Fibroblast of lung (primary cell): ENCODE results near the gene RNGTT. TPM values are rescaled to one million over a fixed set of nuclear protein-coding genes. Genes with fewer than 3 reads are reported as not detected.

Source experiments
- DNase-seq, 2 donors: peaks; one replicate each; pipeline versions ENCODE4 v3.0.0 to v3.0.0-alpha.2; 2010; ENCODE audit warnings: low read depth in 2 of 2
- H2AFZ ChIP-seq: 2 replicates; pipeline ENCODE4 v1.5.1; 2012; ENCODE audit warnings: low read length, control low read depth, inconsistent platforms
- H3K27ac ChIP-seq: 2 replicates; pipeline ENCODE4 v1.5.1; 2011; ENCODE audit warnings: low read length, control low read depth; ENCODE audit not compliant: insufficient read depth
- H3K27me3 ChIP-seq: 2 replicates; pipeline ENCODE4 v1.5.1; 2011; ENCODE audit warnings: mild to moderate bottlenecking, low read length; ENCODE audit not compliant: control insufficient read depth, insufficient read depth
- H3K36me3 ChIP-seq: 2 replicates; pipeline ENCODE4 v1.5.1; 2011; ENCODE audit warnings: low read length; ENCODE audit not compliant: control insufficient read depth, insufficient read depth
- H3K4me1 ChIP-seq: 2 replicates; pipeline ENCODE4 v1.5.1; 2011; ENCODE audit warnings: low read length; ENCODE audit not compliant: control insufficient read depth, insufficient read depth; ENCODE audit errors: extremely low read depth
- H3K4me2 ChIP-seq: 2 replicates; pipeline ENCODE4 v1.5.1; 2011; ENCODE audit warnings: low read length, control low read depth; ENCODE audit not compliant: insufficient read depth; ENCODE audit errors: extremely low read depth
- H3K4me3 ChIP-seq, 4 experiments: fragments of 200-600 bp in 1 of 4; sonication (generic) in 1 of 4; replicated peaks in 1 of 4; 2 replicates each; pipeline ENCODE4 v1.5.1; 2011 to 2016; ENCODE audit warnings: low read length in 4 of 4, low read depth in 3 of 4, mild to moderate bottlenecking in 3 of 4, control low read depth in 2 of 4, inconsistent platforms in 1 of 4, mixed read lengths in 1 of 4; ENCODE audit not compliant: insufficient read depth in 1 of 4; ENCODE audit errors: control extremely low read depth in 1 of 4
- H3K79me2 ChIP-seq: 2 replicates; pipeline ENCODE4 v1.5.1; 2012; ENCODE audit warnings: mild to moderate bottlenecking, low read length, inconsistent platforms; ENCODE audit not compliant: control insufficient read depth, insufficient read depth
- H3K9ac ChIP-seq: 2 replicates; pipeline ENCODE4 v1.5.1; 2011; ENCODE audit warnings: mild to moderate bottlenecking, low read length, control low read depth; ENCODE audit not compliant: insufficient read depth
- H3K9me3 ChIP-seq: 2 replicates; pipeline ENCODE4 v1.5.1; 2012; ENCODE audit warnings: low read depth, low read length; ENCODE audit not compliant: control insufficient read depth, insufficient read depth
- H4K20me1 ChIP-seq: 2 replicates; pipeline ENCODE4 v1.5.1; 2011; ENCODE audit warnings: low read length; ENCODE audit not compliant: control insufficient read depth, insufficient read depth; ENCODE audit errors: extremely low read depth
- CTCF ChIP-seq, 2 donors: IDR thresholded peaks in 1 of 2; conservative IDR thresholded peaks in 1 of 2; 1 replicate in 1 of 2; 2 replicates in 1 of 2; pipeline ENCODE4 v1.5.1; 2011 to 2012; ENCODE audit warnings: low read length in 2 of 2, control low read depth in 1 of 2, inconsistent platforms in 1 of 2, low read depth in 1 of 2, mild to moderate bottlenecking in 1 of 2
- EZH2 ChIP-seq: IDR thresholded peaks from 2 replicates; pipeline ENCODE4 v1.5.1; 2012; ENCODE audit warnings: low read length, control low read depth, mild to moderate bottlenecking; ENCODE audit errors: missing control alignments
- polyA plus RNA-seq, 2 donors: library from polyadenylated mRNA; depleted of rRNA in 1 of 2; stranded (reverse) in 1 of 2; unstranded in 1 of 2; fragments of >200 nt; gene quantifications; 2 replicates each; pipeline ENCODE4 v1.2.1, GENCODE V29; 2011 to 2012; ENCODE audit warnings: missing spikeins in 1 of 2
- total RNA-seq: library from RNA; depleted of rRNA; stranded (reverse); fragments of >200 nt; gene quantifications from 2 replicates; pipeline ENCODE4 v1.2.1, GENCODE V29; 2014

Gene RNGTT
- total and polyA plus RNA-seq, 2 donors (not counting 1 experiment from before 2014, with no cell fraction given), result 10.7 to 12.7 TPM

GRCh38 chr6:88662653-88663174 is 300.7 kb downstream of the RNGTT start:
- Histone ChIP-seq H3K9me3 (no peaks in the 10 kb centered on the region), H2AFZ (no peak overlapping the region), H3K4me3 (no peak overlapping the region), H3K4me2 (no peak overlapping the region), H3K9ac (no peak overlapping the region), H3K4me1 (no peaks in the 10 kb centered on the region), H4K20me1 (no peaks in the 10 kb centered on the region), H3K27ac (no peak overlapping the region), H3K27me3 (no peaks in the 10 kb centered on the region), H3K79me2 (no peaks in the 10 kb centered on the region), H3K36me3 (no peaks in the 10 kb centered on the region)
- no peak for TF ChIP-seq EZH2
- no peak for TF ChIP-seq CTCF (conservative IDR thresholded peaks at IDR 0.05 in 1 of 2, IDR thresholded peaks at IDR 0.05 in 1 of 2; ENCODE audit: low read depth in 1 of 2, low read length in 2 of 2)
- DNase-seq, result no peak

- Histone ChIP-seq H3K9ac (no peak overlapping the region), H3K4me3 (no peak overlapping the region), H3K4me1 (no peaks in the 10 kb centered on the region), H3K27me3 (no peaks in the 10 kb centered on the region), H3K9me3 (no peaks in the 10 kb centered on the region), H3K4me2 (no peak overlapping the region), H2AFZ (no peak overlapping the region), H3K36me3 (no peaks in the 10 kb centered on the region), H3K79me2 (no peaks in the 10 kb centered on the region), H4K20me1 (no peaks in the 10 kb centered on the region), H3K27ac (no peak overlapping the region)
- TF ChIP-seq CTCF (conservative IDR thresholded peaks at IDR 0.05 in 1 of 2, IDR thresholded peaks at IDR 0.05 in 1 of 2; ENCODE audit: low read depth in 1 of 2, low read length in 2 of 2) (no peak), EZH2 (no peak)
- no peak for DNase-seq
These were observed 301.2 kb downstream of the RNGTT start for GRCh38 chr6:88662163-88662580.

- H3K9ac ChIP-seq, result no peak overlapping the region
- TF ChIP-seq EZH2, result no peak
- no peak for TF ChIP-seq CTCF (conservative IDR thresholded peaks at IDR 0.05 in 1 of 2, IDR thresholded peaks at IDR 0.05 in 1 of 2; ENCODE audit: low read depth in 1 of 2, low read length in 2 of 2)
- H3K36me3 ChIP-seq, result no peaks in the 10 kb centered on the region
- no peak for DNase-seq
- no peak overlapping the region for H3K4me2 ChIP-seq
- no peaks in the 10 kb centered on the region for H4K20me1 ChIP-seq
- H3K27me3 ChIP-seq, result no peaks in the 10 kb centered on the region
- H3K79me2 ChIP-seq, result no peaks in the 10 kb centered on the region
- H2AFZ ChIP-seq, result no peak overlapping the region
- no peaks in the 10 kb centered on the region for H3K9me3 ChIP-seq
- no peaks in the 10 kb centered on the region for H3K4me1 ChIP-seq
- H3K27ac ChIP-seq, result no peak overlapping the region
- no peak overlapping the region for H3K4me3 ChIP-seq
These were observed 302.3 kb downstream of the RNGTT start for GRCh38 chr6:88661136-88661535.
